Adipose tissue (tissue), 3 donors: ENCODE results near the gene VAV2. TPM values are rescaled to one million over a fixed set of nuclear protein-coding genes. Genes with fewer than 3 reads are reported as not detected.

Source experiments
- H3K27ac ChIP-seq: one replicate; pipeline ENCODE4 v1.5.1; 2013; ENCODE audit warnings: low read depth, low read length
- WGBS, 3 donors: extraction: QIAGEN DNeasy Blood & Tissue Kit; methylation state at CpG; one replicate each; pipeline ENCODE4 v1.1.7; 2013; 5-methylcytosine and 5-hydroxymethylcytosine counted together
- polyA plus RNA-seq, 3 donors: library from polyadenylated mRNA; stranded (reverse); fragments of 200-250 nt; gene quantifications; one replicate each; pipeline ENCODE4 v1.2.3, GENCODE V29; 2013
- donor health status: healthy with polysubstance abuse.
- donor health status: Bipolar disorder and iron deficiency.
- donor health status: healthy.

Gene VAV2
- polyA plus RNA-seq, 3 donors, result 6.0 to 15.2 (median 6.9) TPM

- WGBS, 3 donors, result 94 to 95% (median 94%) methylated on average over 20 of the region's 20 CpGs
- H3K27ac ChIP-seq, result no peak overlapping the region
Measured at GRCh38 chr9:133717113-133718031, 274.8 kb downstream of the VAV2 start.

- 71 to 77% (median 74%) methylated on average over 8 of the region's 8 CpGs for WGBS, 3 donors
- no peak overlapping the region for H3K27ac ChIP-seq
Measured at GRCh38 chr9:133716564-133717112, 275.5 kb downstream of the VAV2 start.

GRCh38 chr9:133715866-133716563 lies 276.1 kb downstream of the VAV2 start:
- no peak overlapping the region for H3K27ac ChIP-seq
- WGBS, 3 donors, result 64 to 73% (median 68%) methylated on average over 21 of the region's 21 CpGs

GRCh38 chr9:133715295-133715865 lies 276.7 kb downstream of the VAV2 start:
- H3K27ac ChIP-seq, result no peak overlapping the region

GRCh38 chr9:133714606-133715294 lies 277.4 kb downstream of the VAV2 start:
- no peak overlapping the region for H3K27ac ChIP-seq
- WGBS, 3 donors, result 72 to 84% (median 76%) methylated on average over 15 of the region's 15 CpGs

More at GRCh38 chr9:133715295-133715865, 276.7 kb downstream of the VAV2 start:
- WGBS, 3 donors, result 58 to 76% (median 69%) methylated on average over 22 to 23 of the region's 23 CpGs

GRCh38 chr9:133713960-133714495 lies 278.1 kb downstream of the VAV2 start:
- no peak overlapping the region for H3K27ac ChIP-seq
- 86 to 88% (median 87%) methylated on average over 16 to 18 of the region's 18 CpGs for WGBS, 3 donors

GRCh38 chr9:133713150-133713959 lies 278.8 kb downstream of the VAV2 start:
- WGBS, 3 donors, result 70 to 76% (median 73%) methylated on average over 25 of the region's 25 CpGs
- no peak overlapping the region for H3K27ac ChIP-seq

- H3K27ac ChIP-seq, result no peak overlapping the region
- 87 to 92% (median 91%) methylated on average over 22 of the region's 22 CpGs for WGBS, 3 donors
Measured at GRCh38 chr9:133712221-133713100, 279.7 kb downstream of the VAV2 start.

Other genes with a start within 250 kb of the VAV2 start
- 10 to 100 TPM in 1 of 3 donors, 1 to 10 TPM in 2; 7.4 to 13.6 (median 7.5) TPM for gene BRD3OS, start 33.2 kb upstream of the VAV2 start, polyA plus RNA-seq
- 10 to 100 TPM in 1 of 3 donors, 1 to 10 TPM in 2; 6.3 to 15.9 (median 8.4) TPM for gene BRD3, start 75.7 kb upstream of the VAV2 start, polyA plus RNA-seq
- 10 to 100 TPM; 22.6 to 22.9 (median 22.9) TPM for gene WDR5, start 143.8 kb upstream of the VAV2 start, polyA plus RNA-seq
- gene RNU6ATAC, start 172.2 kb upstream of the VAV2 start, polyA plus RNA-seq, result not detected